Left cardiac atrium (tissue), 4 donors: ENCODE results near the gene MYO10. TPM values are rescaled to one million over a fixed set of nuclear protein-coding genes. Genes with fewer than 3 reads are reported as not detected.
A peak's percentile ranks its signal among the peaks of the same experiment; 100 is the strongest.

ENCODE experiments used
- ATAC-seq, 2 donors: fragments of 200-7000 bp; cut with Tn5 transposase; one replicate each; pipeline ENCODE4 v1.9.1; 2020; ENCODE audit warnings: mild to moderate bottlenecking in 2 of 2, moderate library complexity in 2 of 2
- DNase-seq: peaks from one replicate; pipeline ENCODE4 v3.0.0-alpha.2; 2020
- intact Hi-C, 2 donors: fragments of 100-400 bp; cut with DNase I; formaldehyde crosslinking; loops; one replicate each; pipeline versions ENCODE4 v1.14.1 to v1.15.1; 2022 to 2023
- total RNA-seq, 2 donors: library from RNA; stranded (reverse); fragmentation: NEBNext Ultra II Directional; extraction: Animal tissue kit (Norgen Biotek cat#: 25700); gene quantifications; one replicate each; pipeline ENCODE4 v1.2.1, GENCODE V29; 2021
- donor health status: DM: no; HTN: yes; CAD: no.
- donor health status: DM: no; HTN: yes; CAD: no; lungs with severe emphysema.
- donor health status: DM: yes; HTN: yes; CAD: no.
- donor health status: Dilated cardiomyopathy.

Gene MYO10
- total RNA-seq, 2 donors from 2014 or later: 3.8 to 7.7 TPM

DNA sequence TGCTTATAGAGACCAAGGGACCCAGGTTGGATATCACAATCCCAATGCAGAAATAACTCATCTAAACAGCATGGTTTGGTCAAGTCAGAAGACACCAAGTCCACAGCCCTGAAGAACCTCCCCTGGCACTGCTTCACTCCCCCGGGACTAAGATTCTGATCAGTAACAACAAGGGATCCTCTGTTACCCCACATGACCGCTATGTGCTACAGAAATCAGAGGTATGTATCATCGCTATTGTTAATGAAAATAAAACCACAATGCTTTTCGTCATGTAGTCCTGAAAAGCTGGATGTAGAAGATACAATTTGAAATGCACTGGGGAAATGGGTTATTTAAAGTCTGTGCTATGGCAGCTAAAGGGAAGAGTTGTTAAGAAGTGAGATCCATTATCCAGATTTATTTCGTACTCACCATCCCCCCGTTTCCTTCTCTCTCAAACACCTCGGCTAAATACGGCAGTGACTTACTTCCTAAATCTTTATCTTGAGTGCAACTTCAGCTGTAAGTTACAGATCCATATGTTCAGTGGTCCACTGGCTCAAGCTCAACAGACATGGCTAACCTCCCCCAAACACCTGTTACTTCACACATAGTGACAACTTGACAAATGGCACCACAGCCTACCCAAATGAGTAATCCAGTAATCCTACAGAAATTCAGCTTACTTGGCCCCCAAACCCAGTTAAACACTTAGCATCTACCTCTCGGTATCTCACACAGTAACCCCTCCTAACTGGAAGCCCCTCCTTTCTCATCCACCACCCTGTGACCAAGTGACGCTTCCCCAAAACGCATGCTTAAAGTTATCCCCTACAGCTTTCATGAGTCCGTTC, 129.2 kb downstream of the MYO10 start:
- intact Hi-C loops: no loop called here
- ATAC-seq: no peak
- no peak for DNase-seq

DNA sequence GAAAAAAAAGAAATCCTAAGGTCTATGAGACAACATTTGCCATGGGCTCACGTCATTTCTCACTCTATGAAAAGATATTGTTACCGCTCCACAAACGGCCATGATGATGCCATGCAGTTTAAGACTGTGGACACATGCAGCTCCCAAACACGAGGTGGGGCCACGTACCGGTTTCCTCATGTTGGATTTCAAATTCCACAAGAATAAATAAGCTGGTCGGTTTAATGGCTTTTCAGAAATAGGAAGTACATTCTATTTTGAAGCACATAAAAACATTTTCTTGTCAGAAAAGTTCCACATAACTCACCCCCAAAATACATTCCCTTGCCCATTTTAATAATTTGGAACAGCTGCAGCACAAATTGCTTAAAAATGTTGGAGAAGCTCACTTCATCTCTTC, 130.6 kb downstream of the MYO10 start:
- ATAC-seq: no peak
- DNase-seq: no peak
- intact Hi-C loops: no loop called here

DNA sequence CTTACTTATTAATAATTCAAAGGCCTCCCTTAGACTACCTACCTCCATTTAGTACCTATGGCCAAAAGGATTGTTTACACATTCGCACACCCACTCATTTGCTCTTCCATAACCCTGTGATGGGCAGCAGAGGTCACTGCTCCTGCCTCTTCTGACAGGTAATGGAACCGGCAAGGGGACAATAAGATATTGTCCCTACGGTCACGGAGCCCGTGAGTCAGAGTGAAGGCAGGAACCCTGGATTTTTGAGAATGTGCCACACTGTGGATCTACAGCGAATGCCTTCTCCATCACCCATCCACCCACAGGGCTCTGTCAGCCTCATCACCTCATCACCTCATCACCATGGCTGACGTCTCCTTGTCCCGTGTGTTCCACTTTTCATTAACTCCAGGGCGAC, 132.3 kb downstream of the MYO10 start:
- DNase-seq: no peak
- no peak for ATAC-seq
- intact Hi-C loops: no loop called here

DNA sequence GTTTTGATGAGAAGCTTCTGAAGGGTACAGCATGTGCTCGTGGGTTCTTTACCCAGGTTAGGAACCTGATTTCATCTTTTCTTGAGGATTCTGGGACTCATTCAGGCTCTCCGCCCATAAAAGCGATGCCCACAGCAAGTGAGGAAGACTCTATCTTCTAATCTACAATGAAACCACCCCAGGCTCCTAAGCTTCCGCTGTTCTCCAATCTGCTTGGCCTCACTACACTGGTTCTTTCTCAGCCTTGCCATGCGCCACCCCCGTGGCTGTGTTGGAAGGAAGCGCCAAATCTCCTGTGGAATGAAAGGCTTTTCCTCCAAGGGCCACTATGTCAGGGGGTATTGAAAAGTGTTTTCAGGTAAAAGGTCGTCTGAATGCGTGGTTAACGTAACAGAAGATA, 135.6 kb downstream of the MYO10 start:
- intact Hi-C loops: no loop called here
- no peak for DNase-seq
- no peak for ATAC-seq

DNA sequence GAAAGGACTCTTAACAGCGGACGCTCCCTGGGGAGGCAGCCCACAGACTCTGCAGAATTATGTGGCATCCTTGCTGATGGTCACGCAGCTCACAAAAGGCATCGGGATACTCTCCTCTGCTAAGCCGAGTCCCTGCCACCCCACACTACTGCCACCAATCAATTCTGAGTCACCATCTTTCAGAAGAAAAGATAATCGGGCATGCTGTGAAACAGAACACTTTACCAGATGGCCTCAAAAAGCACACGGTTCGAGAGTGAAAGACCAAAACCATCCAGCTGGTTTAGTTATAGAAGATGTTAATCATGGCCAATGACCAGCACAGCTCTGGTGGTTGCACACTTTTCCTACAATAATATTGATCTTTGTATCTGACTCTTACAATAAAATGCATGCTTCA, 136.3 kb downstream of the MYO10 start:
- ATAC-seq: no peak
- intact Hi-C loops: loop anchor here (5.0 to 10.0 kb wide), 2 partner anchors 135 to 398 kb away; partner anchors contain the start of gene MYO10 (in 1 of the 2)

DNA sequence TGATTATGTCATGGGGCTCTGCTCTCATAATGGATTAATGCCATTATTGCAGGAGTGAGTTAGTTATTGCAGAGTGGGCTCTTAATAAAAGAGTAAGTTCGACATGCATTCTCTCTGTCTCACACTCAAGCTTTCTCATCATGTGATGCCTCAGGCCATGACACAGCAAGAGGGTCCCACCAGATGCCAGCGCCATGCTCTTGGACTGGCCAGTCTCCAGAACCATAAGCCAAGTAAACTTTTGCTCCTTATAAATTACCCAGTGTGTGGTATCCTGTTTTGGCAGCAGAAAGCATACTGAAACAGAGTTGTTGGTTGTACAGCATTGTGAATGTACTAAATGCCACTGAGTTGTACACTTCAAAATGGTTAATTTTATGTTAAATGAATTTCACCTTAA, 138.1 kb downstream of the MYO10 start:
- intact Hi-C loops: loop anchor here (5.0 to 10.0 kb wide), 2 partner anchors 137 to 399 kb away; partner anchors contain the start of gene MYO10 (in 1 of the 2)

More for the DNA sequence above, 136.3 kb downstream of the MYO10 start:
- no peak for DNase-seq

DNA sequence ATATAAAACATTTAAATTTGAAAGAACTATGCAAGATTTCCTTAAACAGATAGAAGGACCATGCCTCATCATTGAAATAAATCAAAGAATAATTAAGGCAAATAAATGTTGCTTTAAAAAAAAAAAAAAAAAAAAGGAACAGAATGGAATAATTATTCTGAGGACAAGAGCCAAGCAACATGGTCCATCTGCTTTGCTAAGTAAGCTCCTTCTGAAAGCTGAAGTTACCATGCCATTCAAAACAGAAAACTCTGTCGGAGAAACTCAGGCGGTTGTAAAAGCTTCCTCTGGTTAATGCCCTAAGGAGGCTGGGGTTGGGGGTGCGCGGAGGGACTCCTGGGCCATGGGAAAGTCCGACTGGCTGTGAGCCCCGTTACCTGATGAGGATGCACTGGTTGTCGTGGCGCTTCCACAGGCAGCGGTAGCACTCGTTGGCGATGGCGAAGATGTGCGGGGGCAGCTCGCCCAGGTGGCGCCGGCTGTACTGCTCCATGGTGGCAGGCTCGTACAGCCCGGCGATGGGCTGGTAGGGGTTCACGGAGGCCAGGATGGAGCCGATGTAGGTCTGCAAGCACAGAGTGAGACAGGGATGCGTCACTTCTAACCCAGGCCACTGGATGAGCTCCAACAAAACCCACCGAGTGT, 141.7 kb downstream of the MYO10 start:
- ATAC-seq: no peak
- intact Hi-C loops: loop anchor here (5.0 to 10.0 kb wide), 2 partner anchors 140 to 338 kb away; partner anchors contain the start of gene MYO10 (in 1 of the 2)
- no peak for DNase-seq

More for the DNA sequence above, 138.1 kb downstream of the MYO10 start:
- no peak for DNase-seq
- no peak for ATAC-seq

DNA sequence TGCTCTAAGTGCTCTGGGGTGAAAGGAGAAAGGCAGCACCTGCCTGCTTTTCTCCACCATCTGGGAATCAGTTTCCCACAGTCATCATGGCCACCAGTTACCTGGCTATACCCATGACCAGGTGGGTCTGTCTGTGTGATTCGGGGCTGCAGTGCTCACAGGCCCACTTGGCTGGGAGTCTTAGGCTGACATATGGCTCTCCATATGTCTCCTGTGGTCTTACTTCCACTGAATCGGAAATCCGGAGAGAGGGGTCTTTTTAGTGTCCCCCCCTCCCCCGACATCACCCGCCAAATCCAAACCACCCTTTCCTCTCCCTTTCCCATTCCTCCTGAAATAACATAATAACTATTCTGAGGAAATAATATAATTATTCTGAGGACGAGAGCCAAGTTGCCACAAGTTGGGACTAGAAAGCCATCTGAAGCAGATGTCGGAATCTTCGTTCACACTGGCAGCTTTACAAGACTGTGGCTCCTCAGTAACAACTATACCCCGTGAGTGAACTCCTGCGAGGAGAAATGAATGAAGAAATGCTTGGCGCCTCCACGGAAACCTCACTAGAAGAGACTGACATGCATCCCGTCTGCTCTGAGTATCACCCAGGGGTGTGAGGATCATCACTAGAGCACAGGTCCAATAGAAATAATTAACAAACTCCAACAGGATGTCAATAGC, 143.4 kb downstream of the MYO10 start:
- DNase-seq (no peak), ATAC-seq (no peak)
- intact Hi-C loops: loop anchor here (5.0 to 10.0 kb wide), 2 partner anchors 142 to 340 kb away; partner anchors contain the start of gene MYO10 (in 1 of the 2)

DNA sequence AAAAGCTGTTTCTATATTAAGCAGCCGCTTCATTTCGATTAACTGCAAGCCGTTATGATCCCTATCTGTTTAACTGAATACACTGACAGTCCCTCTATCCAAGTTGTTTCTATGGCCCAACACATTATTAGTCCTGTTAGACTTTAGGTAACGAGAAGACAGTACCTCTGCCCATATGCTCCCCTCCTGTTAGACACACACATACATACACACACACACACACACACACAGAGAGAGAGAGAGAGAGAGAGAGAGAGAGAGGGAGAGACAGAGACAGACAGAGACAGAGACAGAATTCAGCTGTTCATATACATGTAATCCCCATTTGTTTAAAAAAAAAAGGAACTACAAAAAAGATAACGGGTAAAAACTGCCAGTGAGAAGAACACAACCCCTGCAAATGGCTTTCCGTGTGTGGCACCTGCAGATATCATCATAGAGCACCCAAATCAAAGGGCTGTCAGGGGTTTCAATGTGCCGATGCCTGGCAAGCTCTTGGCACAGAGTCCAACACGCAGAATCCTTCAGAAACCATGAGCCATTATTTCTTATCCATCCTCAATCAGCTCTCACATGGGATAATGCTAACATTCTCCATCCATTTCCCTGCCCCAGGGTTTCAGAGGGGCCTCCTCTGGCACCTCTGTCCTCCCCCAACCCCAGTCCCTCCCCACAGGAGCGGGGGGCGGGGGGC, 144.0 kb downstream of the MYO10 start:
- DNase-seq: no peak
- intact Hi-C loops: loop anchor here (2.0 to 10.0 kb wide), 3 partner anchors 143 to 399 kb away; partner anchors contain the start of gene MYO10 (in 1 of the 2)
- ATAC-seq: no peak

DNA sequence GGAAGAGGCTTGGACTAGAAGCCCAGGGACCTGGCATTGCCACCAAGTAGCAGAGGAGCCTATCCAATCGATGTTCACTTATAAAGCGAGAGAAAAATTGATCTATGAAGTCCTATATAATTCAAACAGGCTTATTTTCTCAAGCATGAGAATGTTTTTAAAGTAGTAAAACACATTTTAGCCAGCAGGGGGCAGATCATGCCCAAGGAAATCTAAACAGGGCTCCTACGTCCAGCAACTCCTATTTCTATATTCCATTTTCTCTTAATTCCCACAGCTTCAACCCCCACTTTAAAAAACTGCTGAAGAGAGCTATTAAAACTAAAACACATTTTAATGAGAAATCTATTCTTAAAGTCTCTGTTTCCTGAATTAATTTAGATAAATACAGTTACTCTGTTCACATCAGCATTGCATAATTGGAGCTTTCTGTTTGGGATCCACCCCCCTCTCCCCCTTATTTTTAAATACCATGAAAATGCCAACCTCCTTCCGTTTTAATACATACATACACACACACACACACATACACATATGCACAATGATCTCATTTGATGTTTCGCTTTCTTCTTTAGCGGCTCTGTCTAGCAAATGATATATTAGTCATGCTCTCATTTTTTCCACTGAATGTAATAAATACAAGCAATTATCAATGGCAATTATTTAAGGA, 144.9 kb downstream of the MYO10 start:
- intact Hi-C loops: loop anchor here (2.0 to 10.0 kb wide), 3 partner anchors 144 to 400 kb away; partner anchors contain the start of gene MYO10 (in 1 of the 2)
- DNase-seq (no peak), ATAC-seq (peak in 1 of 2 donors; percentile 55)

DNA sequence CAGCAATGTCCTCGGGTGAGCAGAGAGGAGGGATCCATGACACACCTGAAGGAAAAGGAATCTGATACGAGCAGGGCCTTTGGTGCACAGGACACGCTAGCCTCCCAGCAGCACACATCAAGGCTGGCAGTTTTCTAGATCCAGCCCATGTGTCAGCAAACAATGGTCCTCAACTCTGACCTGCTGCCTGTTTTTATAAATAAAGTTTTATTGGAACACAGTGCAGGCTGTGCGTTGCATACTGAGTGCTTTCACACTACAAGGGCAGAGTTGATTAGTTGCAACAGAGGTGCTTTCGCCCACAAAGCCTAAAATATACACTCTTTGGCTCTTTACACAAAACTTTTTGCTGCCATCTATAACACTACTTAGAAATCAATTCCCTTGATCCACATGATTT, 147.1 kb downstream of the MYO10 start:
- DNase-seq (no peak), ATAC-seq (no peak)
- intact Hi-C loops: no loop called here

DNA sequence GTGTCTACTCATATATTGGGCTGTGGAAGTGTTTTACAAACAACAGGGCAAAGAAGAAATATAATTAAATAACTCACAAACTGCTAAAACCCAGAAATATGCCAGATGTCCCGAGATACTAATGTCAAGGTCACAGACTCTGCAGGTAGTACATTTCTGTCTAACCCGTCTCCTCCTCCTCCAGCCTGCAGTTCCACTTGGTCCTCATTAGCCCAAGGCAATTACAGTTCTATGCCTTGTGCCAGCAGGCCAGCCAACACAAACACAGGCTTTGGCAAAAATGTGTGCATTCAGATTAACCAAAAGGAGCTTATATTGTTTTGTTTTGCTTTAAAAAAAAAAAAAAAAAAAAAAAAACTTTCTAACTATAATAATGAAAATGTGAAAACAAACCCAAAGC, 148.8 kb downstream of the MYO10 start:
- intact Hi-C loops: no loop called here
- DNase-seq: no peak
- no peak for ATAC-seq

DNA sequence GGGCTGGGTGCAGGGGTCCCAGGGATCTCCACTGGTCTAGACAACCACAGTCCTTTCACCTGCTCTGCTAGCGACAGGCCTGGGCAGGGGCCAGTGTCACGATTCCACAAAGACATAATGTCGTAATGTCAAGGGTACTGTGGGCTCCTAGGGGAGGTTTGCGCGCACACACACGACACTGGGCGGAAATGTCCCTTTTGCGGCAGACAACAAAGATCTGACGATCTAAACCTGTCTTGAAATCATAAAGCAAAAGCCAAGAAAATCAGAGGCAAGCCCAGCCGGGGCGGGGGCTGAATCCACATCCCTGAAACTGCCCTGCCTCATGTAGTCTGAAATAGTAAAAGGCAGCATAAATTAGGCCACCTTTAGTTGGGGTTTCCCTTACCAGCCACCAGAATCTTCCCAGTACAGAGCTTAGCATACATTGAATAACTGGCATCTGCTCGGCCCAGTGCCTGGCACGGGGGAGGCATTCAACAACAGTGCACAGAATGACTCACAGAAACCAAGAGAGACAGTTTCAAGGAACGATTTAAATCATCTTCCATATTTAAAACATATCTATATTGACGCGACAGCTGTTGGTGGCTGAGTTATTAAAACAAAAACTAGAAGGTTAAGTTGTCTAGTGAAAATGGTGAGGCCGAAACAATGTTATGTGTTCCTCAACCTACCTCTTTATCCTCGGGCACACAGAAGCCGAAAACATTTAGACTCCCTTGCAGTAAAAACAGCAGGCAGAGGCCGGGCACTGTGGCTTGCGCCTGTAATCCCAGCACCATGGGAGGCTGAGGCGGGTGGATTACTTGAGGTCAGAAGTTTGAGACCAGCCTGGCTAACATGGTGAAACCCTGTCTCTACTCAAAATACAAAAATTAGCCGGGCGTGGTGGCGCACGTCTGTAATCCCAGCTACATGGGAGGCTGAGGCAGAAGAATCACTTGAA, 151.0 kb downstream of the MYO10 start:
- intact Hi-C loops: no loop called here
- no peak for ATAC-seq
- no peak for DNase-seq

DNA sequence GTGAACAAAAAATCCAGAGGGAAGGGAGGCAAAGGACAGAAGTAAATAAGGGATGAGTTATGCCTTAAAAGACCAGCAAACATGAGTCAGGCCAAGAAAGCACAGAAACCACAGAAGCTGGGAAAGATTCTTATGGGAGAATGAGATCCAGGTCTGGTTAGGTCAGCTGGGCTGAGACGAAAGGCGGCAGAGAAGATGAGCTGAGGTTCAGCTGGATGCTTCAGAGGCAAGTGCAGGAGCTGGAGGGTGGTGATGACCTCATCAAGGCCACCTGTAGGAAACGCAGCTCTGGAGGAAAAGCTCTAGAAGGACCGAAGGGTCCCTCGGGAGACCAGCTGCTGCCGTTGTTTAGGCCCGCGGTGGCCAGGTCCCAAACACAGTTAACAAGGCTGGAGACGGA, 152.0 kb downstream of the MYO10 start:
- intact Hi-C loops: no loop called here
- ATAC-seq: no peak

DNA sequence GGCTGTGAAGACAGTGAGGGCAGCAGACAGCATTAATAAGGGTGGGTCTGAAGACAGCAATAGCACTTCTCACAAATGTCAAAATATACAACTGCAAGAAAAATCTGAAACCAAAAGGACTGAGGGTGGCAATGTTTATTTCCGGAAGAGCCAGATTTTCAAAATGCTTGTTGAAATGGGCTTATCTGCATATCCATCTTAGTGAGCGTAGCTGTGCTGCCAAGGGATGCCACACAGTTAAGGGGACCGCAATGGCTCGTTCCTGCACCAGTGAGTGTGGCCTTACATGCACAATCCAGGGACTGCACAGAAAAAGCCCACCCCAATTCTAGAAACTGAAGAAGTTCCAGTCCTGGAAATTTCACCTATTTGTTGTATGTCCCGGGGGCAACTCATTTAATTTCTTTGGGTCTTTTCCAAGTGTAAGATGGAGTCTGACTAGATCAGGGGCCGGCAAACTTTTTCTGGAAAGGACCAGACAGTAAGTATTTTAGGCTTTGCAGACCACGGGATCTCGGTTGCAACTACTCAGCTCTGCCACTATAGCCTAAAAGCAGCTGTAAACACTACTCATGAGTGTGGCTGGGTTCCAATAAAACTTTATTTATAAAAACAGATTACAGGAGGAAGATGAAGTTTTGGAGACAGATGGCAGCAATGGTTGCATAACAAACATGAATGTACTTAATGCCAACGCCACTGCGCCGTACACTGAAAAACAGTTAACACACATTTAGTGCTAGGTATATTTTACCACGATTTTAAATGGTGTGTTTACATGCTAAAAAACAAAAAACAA, 154.1 kb downstream of the MYO10 start:
- DNase-seq (no peak), ATAC-seq (no peak)
- intact Hi-C loops: no loop called here

More for the DNA sequence above, 152.0 kb downstream of the MYO10 start:
- DNase-seq: no peak

DNA sequence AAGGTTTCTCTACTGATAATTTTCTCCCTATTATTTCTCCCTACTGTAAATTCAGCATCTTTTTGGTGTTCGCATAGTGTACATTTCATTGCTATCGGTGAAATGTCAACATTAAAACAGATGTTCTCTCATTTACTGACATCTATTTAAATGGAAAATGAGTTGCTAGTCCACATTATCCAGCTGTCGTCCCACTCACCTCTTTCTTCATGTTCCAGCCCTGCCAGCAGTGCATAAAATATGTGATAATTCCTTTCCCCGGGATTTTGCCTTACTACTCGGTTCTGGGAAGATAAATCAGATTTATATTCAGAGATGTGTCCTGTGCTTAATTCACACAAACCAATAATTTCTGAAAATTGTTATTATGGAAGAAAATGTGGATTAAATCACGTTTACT, 155.8 kb downstream of the MYO10 start:
- DNase-seq (no peak), ATAC-seq (no peak)
- intact Hi-C loops: no loop called here
